Activated CD8-positive, alpha-beta memory T cell treated with anti-CD3 and anti-CD28 coated beads, Interleukin-2, amount 50 U/mL, for 24 hours (primary cell): Measurements from ENCODE around the gene ADGRE1.
A peak's percentile ranks its signal among the peaks of the same experiment; 100 is the strongest.
"Not testable (repeated sequence)": the region's sequence is repeated elsewhere in the genome, so short reads cannot be mapped to it uniquely, and the experiment has no call there.

ENCODE experiments used
- DNase-seq: peaks from one replicate; pipeline ENCODE4 v3.0.0-alpha.2; 2020; ENCODE audit errors: extremely low read depth

Gene ADGRE1, protein sequence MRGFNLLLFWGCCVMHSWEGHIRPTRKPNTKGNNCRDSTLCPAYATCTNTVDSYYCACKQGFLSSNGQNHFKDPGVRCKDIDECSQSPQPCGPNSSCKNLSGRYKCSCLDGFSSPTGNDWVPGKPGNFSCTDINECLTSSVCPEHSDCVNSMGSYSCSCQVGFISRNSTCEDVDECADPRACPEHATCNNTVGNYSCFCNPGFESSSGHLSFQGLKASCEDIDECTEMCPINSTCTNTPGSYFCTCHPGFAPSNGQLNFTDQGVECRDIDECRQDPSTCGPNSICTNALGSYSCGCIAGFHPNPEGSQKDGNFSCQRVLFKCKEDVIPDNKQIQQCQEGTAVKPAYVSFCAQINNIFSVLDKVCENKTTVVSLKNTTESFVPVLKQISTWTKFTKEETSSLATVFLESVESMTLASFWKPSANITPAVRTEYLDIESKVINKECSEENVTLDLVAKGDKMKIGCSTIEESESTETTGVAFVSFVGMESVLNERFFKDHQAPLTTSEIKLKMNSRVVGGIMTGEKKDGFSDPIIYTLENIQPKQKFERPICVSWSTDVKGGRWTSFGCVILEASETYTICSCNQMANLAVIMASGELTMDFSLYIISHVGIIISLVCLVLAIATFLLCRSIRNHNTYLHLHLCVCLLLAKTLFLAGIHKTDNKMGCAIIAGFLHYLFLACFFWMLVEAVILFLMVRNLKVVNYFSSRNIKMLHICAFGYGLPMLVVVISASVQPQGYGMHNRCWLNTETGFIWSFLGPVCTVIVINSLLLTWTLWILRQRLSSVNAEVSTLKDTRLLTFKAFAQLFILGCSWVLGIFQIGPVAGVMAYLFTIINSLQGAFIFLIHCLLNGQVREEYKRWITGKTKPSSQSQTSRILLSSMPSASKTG

GRCh38 chr19:6887316-6887715, at the start of gene ADGRE1:
Gene ADGRE1 (plus strand): TSS chr19:6887579. CDS start chr19:6887609, 30 bp downstream.
- no peak for DNase-seq

DNA sequence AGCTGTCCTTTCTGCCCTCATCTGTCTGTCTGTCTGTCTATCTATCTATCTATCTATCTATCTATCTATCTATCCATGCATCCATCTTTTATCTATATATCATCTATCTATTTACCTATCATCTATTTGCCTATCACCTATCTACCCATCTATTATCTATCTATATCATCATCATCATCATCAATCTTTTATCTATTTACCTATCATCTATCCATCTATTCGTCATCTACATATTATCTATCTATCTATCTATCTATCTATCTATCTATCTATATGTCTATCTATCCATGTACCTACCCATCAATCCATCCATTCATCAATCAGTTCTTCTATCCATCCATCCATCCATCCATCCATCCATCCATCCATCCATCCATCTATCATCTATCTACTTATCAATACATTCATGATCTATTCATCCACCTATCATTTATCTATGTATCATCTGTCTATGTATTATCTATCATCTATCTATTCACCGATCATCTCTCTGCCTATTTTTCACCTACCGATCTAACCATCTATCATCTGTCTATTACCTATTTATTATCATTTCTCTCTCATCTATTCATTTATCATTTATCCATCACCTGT, 49.2 kb upstream of the ADGRE1 start:
- DNase-seq = no peak

DNA sequence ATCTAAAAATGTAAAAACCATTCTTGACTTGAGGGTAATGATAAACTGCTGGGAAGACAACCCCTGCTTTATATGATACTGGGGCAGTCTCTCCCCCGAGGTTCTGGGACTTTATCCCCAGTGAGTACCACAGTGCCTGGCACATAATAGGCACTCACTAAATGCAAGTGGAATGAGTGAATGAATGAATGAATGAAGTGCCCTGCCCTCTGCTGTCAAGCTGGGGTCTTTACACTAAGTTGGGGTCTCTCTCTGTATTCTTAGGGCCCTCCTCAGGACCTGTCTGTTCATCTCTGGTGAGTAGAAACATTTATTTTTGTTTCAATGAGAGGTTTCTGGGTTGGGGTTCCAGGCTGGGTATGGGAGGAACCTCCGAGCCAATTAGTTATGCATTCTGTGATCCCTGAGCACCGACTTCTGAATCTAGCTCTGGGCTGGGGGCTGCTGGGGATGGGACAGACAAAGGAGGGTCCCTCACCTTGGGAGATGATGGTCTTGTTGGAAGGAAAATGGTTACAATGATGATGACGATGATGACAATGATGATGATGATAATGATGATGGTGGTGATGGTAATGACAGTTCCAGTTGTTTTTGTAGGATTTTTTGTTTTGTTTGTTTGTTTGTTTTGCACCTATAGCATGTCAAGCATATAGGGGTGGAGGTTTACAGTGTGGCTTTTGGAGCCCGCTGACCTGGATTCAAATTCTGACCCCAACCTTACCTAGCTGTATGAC, 44.3 kb upstream of the ADGRE1 start:
- DNase-seq = no peak

GRCh38 chr19:6847828-6848200, 39.6 kb upstream of the ADGRE1 start:
- no peak for DNase-seq

GRCh38 chr19:6848986-6849385, 38.4 kb upstream of the ADGRE1 start:
- no peak for DNase-seq

- no peak for DNase-seq
These were observed 37.5 kb upstream of the ADGRE1 start for GRCh38 chr19:6849876-6850275.

DNA sequence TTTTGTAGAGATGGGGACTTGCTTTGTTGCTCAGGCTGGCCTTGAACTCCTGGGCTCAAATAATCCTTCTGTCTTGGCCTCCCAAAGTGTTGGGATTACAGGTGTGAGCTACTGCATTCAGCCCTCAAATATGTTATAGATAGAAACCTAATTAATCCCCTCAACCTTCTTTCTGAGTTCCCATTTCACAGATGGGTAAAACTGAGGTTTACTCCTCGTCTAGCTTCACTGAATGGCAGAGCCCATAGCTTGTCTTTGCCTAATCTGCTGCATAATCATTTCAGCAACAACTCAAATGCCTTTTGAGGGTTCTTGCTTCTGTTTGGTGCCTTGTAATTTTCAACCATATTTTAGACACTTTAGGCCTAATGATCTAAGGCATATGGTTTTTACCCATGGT, 36.0 kb upstream of the ADGRE1 start:
- DNase-seq = no peak

GRCh38 chr19:6852001-6852400, 35.4 kb upstream of the ADGRE1 start:
- DNase-seq = no peak

DNA sequence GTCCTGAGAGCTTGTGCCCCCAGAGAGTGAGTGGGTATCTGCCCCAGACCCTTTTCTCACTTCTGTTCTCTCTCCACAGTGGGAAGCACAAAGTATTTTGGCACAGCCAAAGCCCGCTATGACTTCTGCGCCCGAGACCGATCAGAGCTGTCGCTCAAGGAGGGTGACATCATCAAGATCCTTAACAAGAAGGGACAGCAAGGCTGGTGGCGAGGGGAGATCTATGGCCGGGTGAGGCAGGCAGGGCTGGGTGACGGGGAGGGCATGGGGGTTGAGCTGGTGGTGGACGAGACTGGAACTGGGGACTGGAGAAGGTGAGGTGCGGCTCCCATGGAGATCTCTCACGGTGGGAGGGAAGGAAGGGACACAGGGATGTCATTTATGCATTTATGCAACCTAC, 33.5 kb upstream of the ADGRE1 start:
- DNase-seq = no peak

GRCh38 chr19:6854758-6855157, 32.6 kb upstream of the ADGRE1 start:
- DNase-seq = no peak

DNA sequence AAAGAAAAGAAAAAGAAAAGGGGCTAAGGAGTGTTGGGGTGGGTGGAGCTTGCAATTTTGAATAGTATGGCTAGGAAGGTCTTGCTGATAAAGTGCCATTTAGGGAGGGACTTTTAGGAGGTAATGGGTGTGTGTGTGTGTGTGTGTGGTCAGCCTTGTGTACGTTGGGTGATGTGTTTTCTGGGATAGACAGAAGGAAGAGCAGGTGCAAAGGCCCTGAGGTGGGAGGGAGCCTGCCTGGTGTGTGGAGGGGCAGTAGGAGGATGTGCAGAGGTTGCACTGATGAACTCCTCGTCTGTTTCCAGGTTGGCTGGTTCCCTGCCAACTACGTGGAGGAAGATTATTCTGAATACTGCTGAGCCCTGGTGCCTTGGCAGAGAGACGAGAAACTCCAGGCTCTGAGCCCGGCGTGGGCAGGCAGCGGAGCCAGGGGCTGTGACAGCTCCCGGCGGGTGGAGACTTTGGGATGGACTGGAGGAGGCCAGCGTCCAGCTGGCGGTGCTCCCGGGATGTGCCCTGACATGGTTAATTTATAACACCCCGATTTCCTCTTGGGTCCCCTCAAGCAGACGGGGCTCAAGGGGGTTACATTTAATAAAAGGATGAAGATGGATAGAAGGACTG, 30.5 kb upstream of the ADGRE1 start:
- DNase-seq = no peak

GRCh38 chr19:6861683-6862286, 25.6 kb upstream of the ADGRE1 start:
- no peak for DNase-seq

DNA sequence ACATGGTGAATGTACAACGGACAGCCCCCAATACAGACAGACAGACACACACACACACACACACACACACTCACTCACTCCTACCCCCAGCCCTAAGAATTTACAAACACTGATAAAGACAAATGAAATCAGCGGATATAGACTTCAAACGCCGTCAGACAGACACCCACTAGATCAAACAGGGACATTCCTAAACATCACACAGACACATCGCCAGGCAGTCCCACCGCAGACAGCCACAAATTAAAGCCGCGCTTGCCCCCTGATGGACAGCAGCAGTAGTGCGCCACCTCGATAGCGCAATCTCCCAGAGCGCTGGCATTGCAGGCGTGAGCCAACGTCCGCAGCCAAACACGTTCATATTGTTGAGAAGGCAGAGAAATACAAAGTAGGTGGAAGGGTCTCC, 24.7 kb upstream of the ADGRE1 start:
- DNase-seq = peak; percentile 75

DNA sequence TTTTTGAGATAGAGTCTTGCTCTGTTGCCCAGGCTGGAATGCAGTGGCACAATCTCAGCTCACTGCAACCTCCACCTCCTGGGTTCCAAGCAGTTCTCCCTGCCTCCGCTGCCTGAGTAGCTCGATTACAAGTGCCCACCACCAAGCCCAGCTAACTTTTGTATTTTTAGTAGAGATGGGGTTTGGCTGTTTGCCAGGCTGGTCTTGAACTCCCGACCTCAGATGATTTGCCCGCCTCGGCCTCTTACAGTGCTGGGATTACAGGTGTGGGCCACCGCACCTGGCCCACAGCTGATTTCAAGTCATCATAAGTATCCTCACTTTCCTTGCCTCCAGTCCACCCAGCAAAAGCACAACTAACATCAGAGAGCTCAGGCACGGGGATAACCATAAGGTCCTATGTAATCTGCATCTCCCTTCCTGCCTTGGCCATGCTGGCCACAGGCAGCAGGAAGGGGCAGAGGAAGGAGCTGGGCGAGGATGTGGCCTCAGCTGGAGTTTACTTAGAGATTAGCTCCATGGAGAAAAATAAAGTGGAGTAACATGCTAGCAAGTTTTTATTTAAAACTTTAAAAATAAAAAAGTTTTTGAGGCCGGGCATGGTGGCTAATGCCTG, 22.9 kb upstream of the ADGRE1 start:
- no peak for DNase-seq

- DNase-seq = no peak
These were observed 21.5 kb upstream of the ADGRE1 start for GRCh38 chr19:6865849-6866248.

GRCh38 chr19:6866741-6867151, 20.6 kb upstream of the ADGRE1 start:
- no peak for DNase-seq

GRCh38 chr19:6868351-6868750, 19.0 kb upstream of the ADGRE1 start:
- no peak for DNase-seq

GRCh38 chr19:6869151-6869882, 18.1 kb upstream of the ADGRE1 start:
- DNase-seq = not testable (repeated sequence)

GRCh38 chr19:6873708-6874431, 13.5 kb upstream of the ADGRE1 start:
- no peak for DNase-seq
